ENCODE results near the gene CHST7. TPM values are rescaled to one million over a fixed set of nuclear protein-coding genes. Genes with fewer than 3 reads are reported as not detected.
A peak's percentile ranks its signal among the peaks of the same experiment; 100 is the strongest.

CHST7 gene
- total and polyA plus RNA-seq, 12 donors, result 3.5 to 27.7 (median 8.6) TPM

DNA sequence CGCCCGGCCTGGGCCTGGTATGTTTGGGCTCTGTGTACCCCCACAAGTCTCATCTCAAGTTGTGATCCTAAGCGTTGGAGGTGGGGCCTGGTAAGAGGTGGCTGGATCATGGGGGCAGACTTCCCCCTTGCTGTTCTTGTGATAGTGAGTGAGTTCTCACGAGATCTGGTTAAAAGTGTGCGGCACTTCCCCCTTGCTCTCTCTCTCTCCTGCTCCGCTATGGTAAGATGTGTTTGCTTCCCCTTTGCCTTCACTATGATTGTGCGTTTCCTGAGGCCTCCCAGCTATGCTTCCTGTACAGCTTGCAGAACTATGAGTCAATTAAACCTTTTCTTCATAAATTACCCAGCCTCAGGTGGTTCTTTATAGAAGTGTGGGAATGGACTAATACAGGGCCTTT lies 53.0 kb downstream of the CHST7 start:
- Histone ChIP-seq H3K9me3 (no peaks in the 10 kb centered on the region), H3K27ac (peak overlapping the region in 7 of 10 donors; percentile 14 to 83 (median 63)), H3K36me3 (no peaks in the 10 kb centered on the region), H3K4me3 (no peak overlapping the region), H3K27me3 (peaks cover 0 to 18% (median 0%) of the 10 kb centered on the region in 7 donors), H3K4me1 (peaks cover 0 to 55% (median 37%) of the 10 kb centered on the region in 9 donors)
- WGBS, 2 donors, result 75 to 78% methylated on average over 5 to 7 of the region's 7 CpGs
- DNase-seq (no peak), ATAC-seq (peak in 2 of 8 donors; percentile 32 to 34)
- TF ChIP-seq, protein P1, sequence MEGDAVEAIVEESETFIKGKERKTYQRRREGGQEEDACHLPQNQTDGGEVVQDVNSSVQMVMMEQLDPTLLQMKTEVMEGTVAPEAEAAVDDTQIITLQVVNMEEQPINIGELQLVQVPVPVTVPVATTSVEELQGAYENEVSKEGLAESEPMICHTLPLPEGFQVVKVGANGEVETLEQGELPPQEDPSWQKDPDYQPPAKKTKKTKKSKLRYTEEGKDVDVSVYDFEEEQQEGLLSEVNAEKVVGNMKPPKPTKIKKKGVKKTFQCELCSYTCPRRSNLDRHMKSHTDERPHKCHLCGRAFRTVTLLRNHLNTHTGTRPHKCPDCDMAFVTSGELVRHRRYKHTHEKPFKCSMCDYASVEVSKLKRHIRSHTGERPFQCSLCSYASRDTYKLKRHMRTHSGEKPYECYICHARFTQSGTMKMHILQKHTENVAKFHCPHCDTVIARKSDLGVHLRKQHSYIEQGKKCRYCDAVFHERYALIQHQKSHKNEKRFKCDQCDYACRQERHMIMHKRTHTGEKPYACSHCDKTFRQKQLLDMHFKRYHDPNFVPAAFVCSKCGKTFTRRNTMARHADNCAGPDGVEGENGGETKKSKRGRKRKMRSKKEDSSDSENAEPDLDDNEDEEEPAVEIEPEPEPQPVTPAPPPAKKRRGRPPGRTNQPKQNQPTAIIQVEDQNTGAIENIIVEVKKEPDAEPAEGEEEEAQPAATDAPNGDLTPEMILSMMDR (IDR thresholded peaks at IDR 0.05), result no peak
- intact Hi-C loops (cut with DNase I), result loop anchor here in 2 of 10 donors (5.0 kb wide), 1 partner anchor 49 kb away; no protein-coding TSS in a partner anchor

DNA sequence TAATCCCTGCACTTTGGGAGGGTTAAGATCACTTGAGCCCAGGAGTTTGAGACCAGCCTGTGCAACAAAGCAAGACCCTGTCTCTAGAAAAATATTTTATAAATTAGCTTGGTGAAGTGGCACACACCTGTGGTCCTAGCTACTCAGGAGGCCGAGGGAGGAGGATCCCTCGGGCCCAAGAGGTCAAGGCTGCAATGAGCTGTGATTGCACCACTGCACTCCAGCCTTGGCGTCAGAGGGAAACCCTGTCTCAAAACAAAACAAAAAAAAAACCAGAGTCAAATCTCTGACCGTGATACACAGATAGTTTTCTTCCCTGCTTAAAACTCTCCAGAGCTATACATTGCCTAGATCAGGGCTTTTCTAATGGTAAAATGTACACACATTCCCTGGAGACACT lies 53.5 kb downstream of the CHST7 start:
- 68 to 72% methylated on average over 4 of the region's 4 CpGs for WGBS, 2 donors
- peaks cover 0 to 19% (median 0%) of the 10 kb centered on the region in 7 donors for H3K27me3 ChIP-seq
- no peaks in the 10 kb centered on the region for H3K36me3 ChIP-seq
- no peak for ATAC-seq
- H3K4me1 ChIP-seq, result peaks cover 0 to 50% (median 37%) of the 10 kb centered on the region in 9 donors
- no peaks in the 10 kb centered on the region for H3K9me3 ChIP-seq
- peak overlapping the region in 8 of 10 donors; percentile 19 to 83 (median 59) for H3K27ac ChIP-seq
- DNase-seq, result no peak
- TF ChIP-seq, protein P1 (IDR thresholded peaks at IDR 0.05), result no peak
- intact Hi-C loops (cut with DNase I), result loop anchor here in 2 of 10 donors (5.0 kb wide), 1 partner anchor 50 kb away; no protein-coding TSS in a partner anchor
- H3K4me3 ChIP-seq, result no peak overlapping the region

DNA sequence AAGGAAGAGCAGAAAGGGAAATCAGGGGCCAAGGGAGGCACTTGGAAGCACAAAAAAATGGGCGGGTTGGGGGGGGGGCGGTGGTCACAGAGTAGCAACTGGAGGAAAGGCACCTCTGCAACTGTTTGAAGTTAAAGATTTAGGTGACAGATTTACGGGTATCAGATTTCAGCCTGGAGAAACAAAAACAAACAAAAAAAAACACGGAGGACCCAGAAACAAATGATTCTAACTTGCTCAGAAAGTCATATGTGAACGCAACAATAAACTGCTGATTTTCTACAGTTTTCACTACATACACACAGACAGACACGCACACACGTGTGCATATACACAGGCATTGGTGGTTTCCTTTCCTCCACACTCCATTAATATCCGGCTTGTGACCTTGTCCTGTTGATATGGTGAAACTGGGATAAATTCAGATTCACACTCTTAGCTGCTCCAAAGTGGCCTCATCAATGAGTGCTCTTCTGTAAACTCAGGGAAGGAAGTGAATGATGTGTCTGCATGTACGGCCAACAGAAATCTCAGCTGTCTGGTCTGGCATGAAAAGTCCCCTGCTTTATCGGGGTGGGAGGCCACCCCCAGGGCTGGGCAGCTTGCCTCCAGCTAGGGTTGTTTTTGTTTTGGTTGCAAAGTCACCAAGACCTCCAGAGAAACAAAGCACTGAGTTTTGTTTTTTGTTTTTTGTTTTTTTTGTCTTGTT lies 54.3 kb downstream of the CHST7 start:
- TF ChIP-seq, protein P1 (IDR thresholded peaks at IDR 0.05), result no peak
- ATAC-seq (peak in 6 of 8 donors; percentile 36 to 59 (median 44)), DNase-seq (peak in 1 of 2 donors; percentile 14)
- no peaks in the 10 kb centered on the region for H3K36me3 ChIP-seq
- H3K27me3 ChIP-seq, result peaks cover 0 to 18% (median 0%) of the 10 kb centered on the region in 7 donors
- WGBS, 2 donors, result 34 to 45% methylated on average over 10 of the region's 10 CpGs
- H3K27ac ChIP-seq, result peak overlapping the region in 9 of 10 donors; percentile 37 to 83 (median 63)
- no peak overlapping the region for H3K4me3 ChIP-seq
- peaks cover 3 to 47% (median 31%) of the 10 kb centered on the region in 9 donors for H3K4me1 ChIP-seq
- H3K9me3 ChIP-seq, result no peaks in the 10 kb centered on the region
- intact Hi-C loops (cut with DNase I), result loop anchor here in 2 of 10 donors (5.0 kb wide), 1 partner anchor 51 kb away; no protein-coding TSS in a partner anchor

- TF ChIP-seq, protein P1 (IDR thresholded peaks at IDR 0.05), result no peak
- Histone ChIP-seq H3K36me3 (no peaks in the 10 kb centered on the region), H3K4me1 (peaks cover 3 to 51% (median 28%) of the 10 kb centered on the region in 9 donors), H3K27me3 (peaks cover 0 to 15% (median 0%) of the 10 kb centered on the region in 7 donors), H3K27ac (peak overlapping the region; percentile 37 to 83 (median 62)), H3K4me3 (no peak overlapping the region), H3K9me3 (no peaks in the 10 kb centered on the region)
- DNase-seq (peak; percentile 25 to 48), ATAC-seq (peak; percentile 63 to 84 (median 76))
- intact Hi-C loops (cut with DNase I), result loop anchor here in 2 of 10 donors (5.0 kb wide), 1 partner anchor 51 kb away; no protein-coding TSS in a partner anchor
- 41 to 53% methylated on average over 6 of the region's 6 CpGs for WGBS, 2 donors
These were observed 55.2 kb downstream of the CHST7 start for GRCh38 chrX:46628460-46629371.
